HL-60/S4 (cell line): ENCODE measurements around the gene TBCD.

ENCODE experiments used
- in situ Hi-C: fragments of 300-500 bp; cut with MboI; formaldehyde crosslinking; loops from 2 replicates; pipeline ENCODE4 v1.14.3; 2022; ENCODE audit warnings: low sequenced_read_pairs

The TBCD gene

GRCh38 chr17:82897514-82898249, 145.8 kb downstream of the TBCD start:
- in situ Hi-C loops = no loop called here

DNA sequence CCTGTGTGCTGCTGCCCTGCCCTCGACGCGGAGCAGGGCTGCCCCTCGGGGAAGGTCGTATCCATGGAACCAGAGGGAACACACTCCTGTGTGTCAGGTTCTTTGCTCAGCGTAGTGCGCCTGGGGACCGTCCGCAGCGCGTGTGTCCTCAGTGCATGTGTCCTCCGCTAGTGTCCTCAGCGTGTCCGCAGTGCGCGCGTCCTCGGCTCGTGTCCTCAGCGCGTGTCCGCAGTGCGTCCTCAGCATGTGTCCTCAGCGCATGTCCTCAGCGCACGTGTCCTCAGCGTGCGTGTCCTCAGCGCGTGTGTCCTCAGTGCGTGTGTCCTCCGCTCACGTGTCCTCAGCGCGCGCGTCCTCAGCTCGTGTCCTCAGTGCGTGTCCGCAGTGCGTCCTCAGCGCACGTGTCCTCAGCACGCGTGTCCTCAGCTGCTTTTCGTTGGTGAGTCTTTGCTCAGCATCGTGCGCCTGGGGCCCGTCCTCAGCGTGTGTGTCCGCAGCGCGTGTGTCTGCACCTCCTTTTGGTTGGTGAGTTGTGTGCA, 147.2 kb downstream of the TBCD start:
- in situ Hi-C loops = no loop called here

- in situ Hi-C loops = no loop called here
Observed at GRCh38 chr17:82899941-82900340, 148.1 kb downstream of the TBCD start.

GRCh38 chr17:82900741-82901140, 148.9 kb downstream of the TBCD start:
- in situ Hi-C loops = no loop called here

GRCh38 chr17:82901356-82901755, 149.5 kb downstream of the TBCD start:
- in situ Hi-C loops = no loop called here

- in situ Hi-C loops = no loop called here
Observed at GRCh38 chr17:82901856-82902255, 150.0 kb downstream of the TBCD start.

DNA sequence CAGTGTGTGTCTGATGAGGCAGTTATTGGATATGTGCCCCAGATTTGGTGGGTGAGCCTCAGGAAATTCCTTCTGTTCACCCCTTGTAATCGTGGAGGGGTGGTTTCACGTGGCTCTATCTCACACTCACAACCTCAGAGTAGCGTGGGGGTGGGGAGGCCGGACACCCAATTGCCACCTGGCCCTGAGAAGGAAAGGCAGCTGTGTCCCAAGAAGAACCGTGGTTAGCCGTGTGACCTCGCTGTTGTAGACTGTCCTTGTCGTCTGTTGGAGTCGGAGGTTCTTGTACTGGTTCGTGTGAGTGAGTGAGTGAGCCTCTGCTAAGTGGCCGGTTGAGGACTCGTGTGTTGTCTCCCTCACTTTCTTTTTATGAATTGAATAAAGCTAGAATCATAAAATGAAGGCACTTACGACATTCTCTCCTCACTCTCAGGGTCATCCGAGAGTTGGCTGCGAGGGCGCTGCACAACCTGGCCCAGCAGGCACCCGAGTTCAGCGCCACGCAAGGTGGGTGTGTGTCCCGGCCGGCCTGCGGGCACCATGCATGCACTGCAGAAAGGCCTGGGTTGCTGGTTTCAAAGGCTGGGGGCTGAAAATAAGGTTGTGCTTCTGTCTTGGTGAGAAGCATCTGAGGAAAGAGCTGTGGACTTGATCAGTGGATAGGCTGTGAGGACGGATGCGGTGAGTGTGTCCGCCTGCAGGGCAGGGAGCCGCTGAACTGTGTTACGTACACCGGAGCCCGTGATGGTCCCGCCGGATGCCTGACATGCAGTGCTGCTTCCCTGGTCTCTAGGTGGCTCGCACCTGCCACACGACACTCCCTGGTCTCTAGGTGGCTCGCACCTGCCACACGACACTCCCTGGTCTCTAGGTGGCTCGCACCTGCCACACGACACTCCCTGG, 151.4 kb downstream of the TBCD start:
- in situ Hi-C loops = no loop called here

- in situ Hi-C loops = no loop called here
Observed at GRCh38 chr17:82905130-82905529, 153.3 kb downstream of the TBCD start.

- in situ Hi-C loops = no loop called here
Observed at GRCh38 chr17:82907797-82908542, 156.1 kb downstream of the TBCD start.

- in situ Hi-C loops = no loop called here
Observed at GRCh38 chr17:82908543-82909160, 156.8 kb downstream of the TBCD start.

- in situ Hi-C loops = no loop called here
Observed at GRCh38 chr17:82909322-82909904, 157.5 kb downstream of the TBCD start.

DNA sequence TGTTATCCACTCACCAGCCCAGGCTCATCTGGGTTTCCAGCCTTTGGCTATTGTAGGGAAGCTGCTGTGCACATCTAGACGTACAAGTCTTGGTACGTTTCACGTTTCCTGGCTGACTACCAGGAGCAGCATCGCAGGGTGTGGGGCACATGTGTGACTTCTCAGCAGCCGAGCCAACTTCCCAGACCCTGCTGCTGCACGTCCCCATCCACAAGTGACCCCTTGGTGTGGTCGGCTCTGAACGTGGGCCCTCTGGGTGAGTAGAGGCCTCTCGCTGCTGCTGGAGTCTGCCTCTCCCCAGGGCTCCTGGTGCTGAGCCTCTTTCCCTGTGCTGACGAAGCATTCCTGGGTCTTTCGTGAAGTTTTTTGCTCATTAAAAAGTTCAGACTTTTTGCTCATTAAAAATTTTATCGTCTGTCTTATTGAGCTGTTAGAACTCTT, 158.2 kb downstream of the TBCD start:
- in situ Hi-C loops = loop anchor here (10.0 kb wide), 1 partner anchor 125 kb away; no protein-coding TSS in a partner anchor

GRCh38 chr17:82910770-82911169, 158.9 kb downstream of the TBCD start:
- in situ Hi-C loops = loop anchor here (10.0 kb wide), 1 partner anchor 126 kb away; no protein-coding TSS in a partner anchor

- in situ Hi-C loops = loop anchor here (10.0 kb wide), 1 partner anchor 127 kb away; no protein-coding TSS in a partner anchor
Observed at GRCh38 chr17:82911822-82912221, 160.0 kb downstream of the TBCD start.

DNA sequence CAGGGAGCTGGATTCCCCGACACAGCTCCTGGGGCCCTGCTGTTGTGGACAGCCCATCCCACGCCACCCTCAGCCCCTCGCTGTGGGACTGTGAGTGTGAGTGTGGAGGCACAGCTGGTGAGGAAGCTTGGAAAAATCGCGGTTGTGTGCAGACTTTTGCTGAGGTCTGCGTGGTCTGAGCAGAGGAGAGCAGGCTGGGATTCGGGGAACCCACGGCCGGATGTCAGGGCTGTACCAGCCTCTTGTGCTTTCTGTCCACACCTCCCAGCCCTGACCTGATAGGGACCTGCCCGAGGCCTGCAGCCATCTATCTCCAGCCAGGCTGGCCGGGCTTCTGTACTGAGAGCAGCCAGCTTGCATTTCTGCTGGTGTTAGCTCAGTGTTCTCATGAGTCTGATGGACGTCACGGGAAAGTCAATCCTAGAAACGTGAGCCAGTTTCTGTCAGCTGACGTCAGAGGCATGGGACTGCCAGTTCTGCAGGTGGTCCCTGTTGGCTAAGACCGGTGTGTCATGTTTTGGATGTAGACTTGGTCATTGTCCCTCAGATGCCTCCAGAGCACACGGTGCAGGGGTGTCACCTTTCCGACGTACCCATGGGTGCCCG, 160.7 kb downstream of the TBCD start:
- in situ Hi-C loops = loop anchor here (10.0 kb wide), 1 partner anchor 128 kb away; no protein-coding TSS in a partner anchor

GRCh38 chr17:82913304-82914043, 161.6 kb downstream of the TBCD start:
- in situ Hi-C loops = loop anchor here (10.0 kb wide), 1 partner anchor 129 kb away; no protein-coding TSS in a partner anchor

GRCh38 chr17:82914375-82914774, 162.5 kb downstream of the TBCD start:
- in situ Hi-C loops = loop anchor here (10.0 kb wide), 1 partner anchor 130 kb away; no protein-coding TSS in a partner anchor

DNA sequence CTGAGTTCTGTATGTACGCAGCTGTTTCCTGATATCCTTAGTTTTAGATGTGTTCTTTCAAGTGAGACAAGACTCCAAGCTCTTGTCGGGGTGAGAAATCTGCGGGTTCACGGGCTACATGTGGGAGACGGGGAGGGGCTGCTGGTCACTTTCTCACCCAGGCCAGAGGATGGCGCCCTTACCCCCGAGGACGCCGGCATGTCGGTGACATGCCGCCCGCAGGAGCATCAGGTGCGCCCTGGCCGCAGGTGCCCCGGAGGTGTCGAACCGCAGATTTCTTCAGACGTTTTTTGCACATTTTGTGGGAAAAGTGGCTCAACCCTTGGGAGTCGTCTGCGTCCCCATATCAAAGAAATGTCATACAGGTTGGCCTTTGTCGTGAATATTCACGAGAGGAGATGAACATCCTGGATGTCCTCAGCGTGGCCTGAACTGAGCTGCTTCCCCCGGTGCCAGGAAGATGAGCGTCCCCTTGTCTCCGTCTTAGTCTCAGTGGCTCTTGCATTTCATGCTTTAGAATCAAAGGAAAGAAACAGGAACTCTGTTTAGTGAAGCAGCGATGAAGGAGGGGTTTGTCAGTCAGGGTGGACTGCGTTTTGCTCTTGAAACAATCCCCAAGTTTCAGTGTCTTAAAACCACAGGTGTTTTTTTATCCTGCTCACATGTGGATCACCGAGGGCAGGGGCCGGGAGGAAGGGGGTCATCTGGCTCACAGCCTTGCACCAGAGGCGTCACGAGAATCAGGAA, 163.3 kb downstream of the TBCD start:
- in situ Hi-C loops = loop anchor here (10.0 kb wide), 1 partner anchor 130 kb away; no protein-coding TSS in a partner anchor
